KOPT-K1 (cell line): ENCODE data around the gene NCAPH2.

ENCODE experiments used
- H3K27ac ChIP-seq: fragments of 200-600 bp; sonication (generic); 2 replicates; pipeline ENCODE4 v1.5.1; 2016; ENCODE audit warnings: antibody characterized with exemption, mild to moderate bottlenecking, low read depth, low read length; ENCODE audit not compliant: poor library complexity, severe bottlenecking
- H3K36me3 ChIP-seq: fragments of 200-600 bp; sonication (generic); 2 replicates; pipeline ENCODE4 v1.5.1; 2017; ENCODE audit warnings: antibody characterized with exemption, mild to moderate bottlenecking, low read length, moderate library complexity; ENCODE audit not compliant: insufficient read depth
- H3K9me3 ChIP-seq: fragments of 200-600 bp; sonication (generic); 2 replicates; pipeline ENCODE4 v1.5.1; 2017; ENCODE audit warnings: antibody characterized with exemption, low read length, mild to moderate bottlenecking; ENCODE audit not compliant: insufficient read depth, poor library complexity, severe bottlenecking

NCAPH2 gene

DNA sequence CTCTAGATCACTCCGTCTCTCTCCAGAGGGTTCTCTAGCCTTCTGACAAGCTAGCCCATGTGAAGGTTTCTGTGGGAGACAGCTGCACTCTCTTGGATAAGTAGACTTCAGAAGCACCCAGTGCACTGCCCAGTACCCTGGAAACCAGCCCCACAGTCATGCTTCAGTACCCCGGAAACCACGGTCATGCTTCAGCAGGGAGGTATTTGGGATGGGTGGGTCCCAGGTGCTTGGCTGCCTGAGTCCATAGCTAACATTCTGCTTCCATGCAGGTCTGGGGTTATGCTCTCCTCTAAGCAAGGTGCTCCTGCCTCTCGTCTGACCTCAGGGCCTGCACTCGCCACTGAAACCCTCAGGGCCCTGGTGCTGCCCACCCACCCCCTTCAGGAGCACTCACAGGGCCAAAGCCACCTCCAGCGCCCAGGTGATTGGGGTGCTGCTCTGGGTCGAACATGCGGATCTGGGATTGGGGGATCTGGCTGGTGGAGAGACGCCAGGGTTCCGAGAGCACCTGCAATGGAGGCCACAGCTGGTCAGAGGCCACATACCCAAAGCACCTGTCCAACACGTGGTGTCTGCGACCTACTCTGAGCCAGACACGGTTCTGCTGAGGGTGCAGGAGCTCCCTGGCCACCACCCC is 62.0 kb downstream of the NCAPH2 start:
- Histone ChIP-seq H3K27ac (no peak overlapping the region), H3K36me3 (peaks cover 75% of the 10 kb centered on the region), H3K9me3 (no peaks in the 10 kb centered on the region)

- Histone ChIP-seq H3K27ac (no peak overlapping the region), H3K36me3 (peaks cover 83% of the 10 kb centered on the region), H3K9me3 (no peaks in the 10 kb centered on the region)
Measured at GRCh38 chr22:50570861-50571260, 62.8 kb downstream of the NCAPH2 start.

GRCh38 chr22:50571264-50572175 is 63.5 kb downstream of the NCAPH2 start:
- no peaks in the 10 kb centered on the region for H3K9me3 ChIP-seq
- H3K36me3 ChIP-seq: peaks cover 90% of the 10 kb centered on the region
- H3K27ac ChIP-seq: no peak overlapping the region

GRCh38 chr22:50572965-50573364 is 64.9 kb downstream of the NCAPH2 start:
- no peaks in the 10 kb centered on the region for H3K9me3 ChIP-seq

GRCh38 chr22:50573491-50574382 is 65.7 kb downstream of the NCAPH2 start:
- H3K9me3 ChIP-seq: no peaks in the 10 kb centered on the region
- H3K36me3 ChIP-seq: peaks cover 96% of the 10 kb centered on the region
- H3K27ac ChIP-seq: no peak overlapping the region

More at GRCh38 chr22:50572965-50573364, 64.9 kb downstream of the NCAPH2 start:
- no peak overlapping the region for H3K27ac ChIP-seq
- H3K36me3 ChIP-seq: peaks cover 96% of the 10 kb centered on the region

GRCh38 chr22:50574383-50574755 is 66.3 kb downstream of the NCAPH2 start:
- H3K9me3 ChIP-seq: no peaks in the 10 kb centered on the region
- no peak overlapping the region for H3K27ac ChIP-seq
- H3K36me3 ChIP-seq: peaks cover 96% of the 10 kb centered on the region
